Measurements from ENCODE around the gene ARHGAP29.

ARHGAP29 gene, protein sequence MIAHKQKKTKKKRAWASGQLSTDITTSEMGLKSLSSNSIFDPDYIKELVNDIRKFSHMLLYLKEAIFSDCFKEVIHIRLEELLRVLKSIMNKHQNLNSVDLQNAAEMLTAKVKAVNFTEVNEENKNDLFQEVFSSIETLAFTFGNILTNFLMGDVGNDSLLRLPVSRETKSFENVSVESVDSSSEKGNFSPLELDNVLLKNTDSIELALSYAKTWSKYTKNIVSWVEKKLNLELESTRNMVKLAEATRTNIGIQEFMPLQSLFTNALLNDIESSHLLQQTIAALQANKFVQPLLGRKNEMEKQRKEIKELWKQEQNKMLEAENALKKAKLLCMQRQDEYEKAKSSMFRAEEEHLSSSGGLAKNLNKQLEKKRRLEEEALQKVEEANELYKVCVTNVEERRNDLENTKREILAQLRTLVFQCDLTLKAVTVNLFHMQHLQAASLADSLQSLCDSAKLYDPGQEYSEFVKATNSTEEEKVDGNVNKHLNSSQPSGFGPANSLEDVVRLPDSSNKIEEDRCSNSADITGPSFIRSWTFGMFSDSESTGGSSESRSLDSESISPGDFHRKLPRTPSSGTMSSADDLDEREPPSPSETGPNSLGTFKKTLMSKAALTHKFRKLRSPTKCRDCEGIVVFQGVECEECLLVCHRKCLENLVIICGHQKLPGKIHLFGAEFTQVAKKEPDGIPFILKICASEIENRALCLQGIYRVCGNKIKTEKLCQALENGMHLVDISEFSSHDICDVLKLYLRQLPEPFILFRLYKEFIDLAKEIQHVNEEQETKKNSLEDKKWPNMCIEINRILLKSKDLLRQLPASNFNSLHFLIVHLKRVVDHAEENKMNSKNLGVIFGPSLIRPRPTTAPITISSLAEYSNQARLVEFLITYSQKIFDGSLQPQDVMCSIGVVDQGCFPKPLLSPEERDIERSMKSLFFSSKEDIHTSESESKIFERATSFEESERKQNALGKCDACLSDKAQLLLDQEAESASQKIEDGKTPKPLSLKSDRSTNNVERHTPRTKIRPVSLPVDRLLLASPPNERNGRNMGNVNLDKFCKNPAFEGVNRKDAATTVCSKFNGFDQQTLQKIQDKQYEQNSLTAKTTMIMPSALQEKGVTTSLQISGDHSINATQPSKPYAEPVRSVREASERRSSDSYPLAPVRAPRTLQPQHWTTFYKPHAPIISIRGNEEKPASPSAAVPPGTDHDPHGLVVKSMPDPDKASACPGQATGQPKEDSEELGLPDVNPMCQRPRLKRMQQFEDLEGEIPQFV

DNA sequence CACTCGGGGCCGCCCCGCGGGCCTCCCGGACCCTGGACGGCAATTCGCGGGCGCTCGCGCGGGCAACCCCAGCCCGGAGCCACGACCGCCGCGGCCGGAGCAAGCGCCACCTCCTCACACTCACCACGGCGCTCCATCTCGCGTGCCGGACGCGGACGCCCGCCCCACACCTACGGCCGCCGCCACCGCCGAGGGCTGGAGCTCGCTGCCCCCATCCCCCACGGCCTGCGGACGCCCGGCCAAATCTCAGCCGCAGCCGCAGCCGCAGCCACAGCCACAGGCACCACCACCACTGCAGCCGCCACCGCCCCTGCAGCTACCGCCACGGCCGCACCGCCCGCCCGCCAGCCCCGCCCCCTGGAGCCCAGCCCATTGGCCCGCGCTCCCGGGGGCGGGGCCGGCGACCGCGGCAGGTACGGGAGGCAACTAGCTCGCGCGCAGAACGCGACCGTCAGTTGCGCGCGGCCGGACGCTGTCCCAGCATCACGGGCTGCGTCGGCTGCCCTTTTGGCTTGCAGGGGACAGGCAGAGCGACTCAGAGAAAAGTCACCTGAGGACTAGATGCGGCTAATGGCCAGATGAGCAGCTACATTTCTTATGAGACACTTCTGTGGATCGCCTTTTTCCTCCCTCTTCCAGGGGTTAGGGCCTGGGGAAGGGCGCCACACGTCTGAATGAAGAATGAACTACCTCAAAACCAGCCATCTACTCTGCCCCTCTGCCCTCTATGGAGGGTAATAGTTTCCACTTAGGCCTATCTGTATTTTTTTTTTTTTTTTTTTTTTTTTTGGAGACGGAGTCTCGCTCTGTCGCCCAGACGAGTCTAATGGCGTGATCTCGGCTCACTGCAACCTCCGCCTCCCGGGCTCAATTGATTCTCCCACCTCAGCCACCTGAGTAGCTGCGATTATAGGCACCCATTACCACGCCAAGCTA lies at the start of gene ARHGAP29:
ARHGAP29 (minus strand) TSS at position 294 of the 936 bp plus-strand sequence. CDS start 5,973 bp downstream, outside the sequence.
- no peak for DNase-seq (ENCODE audit: low read depth)

- DNase-seq (ENCODE audit: low read depth), result no peak
Observed at GRCh38 chr1:94286864-94287437, 49.6 kb upstream of the ARHGAP29 start.

GRCh38 chr1:94285031-94285654 lies 47.8 kb upstream of the ARHGAP29 start:
- no peak for DNase-seq (ENCODE audit: low read depth)

GRCh38 chr1:94284476-94284875 lies 47.1 kb upstream of the ARHGAP29 start:
- no peak for DNase-seq (ENCODE audit: low read depth)

DNA sequence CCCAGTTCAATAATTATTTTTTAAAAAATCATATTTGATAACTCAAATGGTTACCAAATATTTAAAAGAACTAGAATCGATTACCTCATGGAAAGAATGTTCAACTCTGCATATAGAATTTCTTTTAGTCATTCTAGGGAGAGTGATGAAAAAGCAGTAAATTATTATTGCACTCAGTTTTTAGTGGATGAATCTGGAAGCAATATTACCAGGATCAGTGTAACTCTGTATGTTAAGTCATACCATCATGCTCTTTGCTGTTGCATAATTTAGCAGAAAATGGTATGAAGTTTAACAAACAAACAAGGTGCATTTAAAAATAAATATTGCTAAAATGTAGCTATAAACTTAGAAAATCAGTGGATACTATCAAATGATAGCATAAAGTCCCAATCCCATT lies 46.1 kb upstream of the ARHGAP29 start:
- DNase-seq (ENCODE audit: low read depth), result no peak

DNA sequence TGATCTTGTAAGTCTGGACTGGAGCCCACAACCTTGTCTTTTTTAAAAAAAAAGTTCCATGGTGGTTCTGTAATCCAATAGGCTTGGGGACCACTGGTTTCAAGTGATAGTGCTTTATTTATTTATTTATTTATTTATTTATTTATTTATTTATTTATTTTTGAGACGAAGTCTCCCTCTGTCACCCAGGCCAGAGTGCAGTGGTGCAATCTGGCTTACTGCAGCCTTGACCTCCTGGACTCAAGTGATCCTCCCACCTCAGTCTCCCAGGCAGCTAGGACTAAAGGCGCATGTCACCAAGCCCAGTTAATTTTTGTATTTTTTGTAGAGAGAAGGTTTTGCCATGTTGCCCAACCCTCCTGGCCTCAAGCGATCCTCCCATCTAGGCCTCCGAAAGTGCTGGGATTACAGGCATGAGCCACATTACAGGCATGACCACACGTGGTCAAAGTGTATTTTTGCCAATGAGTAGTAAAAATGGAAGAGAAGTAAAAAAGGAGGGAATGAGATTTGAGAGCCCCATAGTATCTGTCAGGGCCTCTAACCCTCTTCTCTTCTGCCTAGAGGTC lies 44.8 kb upstream of the ARHGAP29 start:
- DNase-seq (ENCODE audit: low read depth), result no peak

DNA sequence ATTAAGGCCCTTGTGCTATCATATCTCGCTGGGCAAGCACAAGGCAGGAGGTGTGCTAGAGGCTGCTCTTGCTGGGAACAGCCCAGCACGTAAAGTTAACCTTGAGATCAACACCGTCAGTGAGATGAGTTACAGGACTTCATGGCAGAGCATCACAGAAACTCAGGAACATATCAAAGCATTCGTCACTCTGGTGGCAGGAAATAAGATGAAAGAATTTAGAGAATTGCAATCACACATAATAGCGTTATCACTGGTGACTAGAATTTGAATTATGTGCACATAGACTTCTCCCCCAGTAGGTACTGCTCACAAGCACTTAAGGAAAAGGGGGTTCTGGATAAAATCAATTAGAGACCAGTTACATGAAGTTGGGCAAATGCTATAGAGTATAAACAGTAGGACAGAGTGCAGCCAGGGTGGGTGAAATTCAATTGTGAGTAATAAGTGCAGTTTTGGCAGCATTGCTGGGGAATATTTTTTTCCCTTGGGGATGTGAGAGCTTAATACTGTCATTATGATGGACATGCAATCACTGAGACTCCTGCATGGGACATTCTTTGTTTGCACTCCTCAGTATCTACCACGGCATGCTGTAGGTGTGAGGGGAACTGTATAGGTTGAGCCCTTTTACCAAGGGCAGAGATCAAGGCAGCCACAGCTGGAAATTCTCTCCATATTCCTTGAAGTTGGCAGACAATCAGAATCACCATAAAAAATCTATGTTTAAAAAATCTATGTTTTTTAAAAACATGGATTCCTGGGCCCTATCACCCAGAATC lies 44.2 kb upstream of the ARHGAP29 start:
- DNase-seq (ENCODE audit: low read depth), result no peak

DNA sequence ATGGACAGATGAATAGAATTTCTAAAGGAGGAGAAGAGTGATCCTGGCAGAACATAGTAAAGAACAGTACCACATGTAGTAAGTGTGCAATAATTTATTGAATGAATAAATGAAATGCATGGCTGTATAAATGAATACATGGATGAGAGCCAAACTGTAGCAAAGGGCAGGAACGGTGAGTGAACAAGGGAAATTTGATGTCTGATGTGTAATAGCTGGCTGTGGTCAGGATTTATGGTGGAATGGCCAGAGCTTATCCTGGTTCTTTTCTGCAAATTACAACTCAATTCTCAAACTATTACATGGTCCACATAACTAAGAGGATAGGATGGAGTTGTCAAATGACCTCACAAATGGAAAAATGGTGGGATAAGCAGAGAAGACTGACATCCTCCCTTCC lies 43.2 kb upstream of the ARHGAP29 start:
- no peak for DNase-seq (ENCODE audit: low read depth)

- no peak for DNase-seq (ENCODE audit: low read depth)
Observed at GRCh38 chr1:94279462-94279861, 42.1 kb upstream of the ARHGAP29 start.

GRCh38 chr1:94279038-94279437 lies 41.7 kb upstream of the ARHGAP29 start:
- no peak for DNase-seq (ENCODE audit: low read depth)

- no peak for DNase-seq (ENCODE audit: low read depth)
Observed at GRCh38 chr1:94276988-94277434, 39.6 kb upstream of the ARHGAP29 start.

GRCh38 chr1:94275083-94275482 lies 37.7 kb upstream of the ARHGAP29 start:
- DNase-seq (ENCODE audit: low read depth), result no peak

- no peak for DNase-seq (ENCODE audit: low read depth)
Observed at GRCh38 chr1:94274561-94274960, 37.2 kb upstream of the ARHGAP29 start.

DNA sequence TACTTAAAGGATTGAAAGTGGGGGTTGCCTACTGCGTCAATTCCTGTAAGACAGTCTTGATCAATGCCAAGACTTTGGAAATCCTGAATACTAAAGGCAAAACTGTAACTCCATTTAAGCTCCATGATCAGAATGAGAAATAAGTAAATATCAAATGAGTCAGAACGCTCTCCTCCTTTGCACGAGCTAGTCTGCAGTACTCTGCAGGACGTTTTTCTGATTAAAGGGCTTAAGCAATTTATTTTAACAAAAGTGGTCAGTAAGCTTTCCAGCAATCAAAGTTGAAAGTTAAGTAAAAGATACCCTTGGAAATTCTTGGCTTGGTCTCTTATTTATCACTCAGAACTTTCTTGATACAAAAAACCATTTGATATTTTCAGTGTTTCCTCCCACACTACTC lies 35.7 kb upstream of the ARHGAP29 start:
- DNase-seq (ENCODE audit: low read depth), result no peak

DNA sequence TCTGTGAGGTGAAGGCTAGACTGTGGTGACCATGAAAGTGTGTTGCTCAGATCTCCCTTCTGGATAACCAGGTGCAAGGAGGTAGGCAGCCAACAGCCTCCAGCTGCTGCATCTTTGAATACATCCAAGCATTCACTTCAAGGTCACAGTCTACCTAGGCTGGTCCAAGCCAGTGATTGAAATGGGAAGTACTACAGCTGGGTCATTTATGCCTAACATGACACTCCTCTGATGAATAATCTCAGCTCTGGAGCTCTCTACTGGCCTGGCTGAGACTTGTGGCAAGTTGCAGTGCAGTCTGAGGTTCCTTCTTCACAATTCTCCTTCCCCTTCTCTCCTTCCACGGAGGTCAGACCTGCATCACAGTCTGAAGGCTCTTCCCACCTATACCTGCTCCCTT lies 35.0 kb upstream of the ARHGAP29 start:
- no peak for DNase-seq (ENCODE audit: low read depth)

- DNase-seq (ENCODE audit: low read depth), result no peak
Observed at GRCh38 chr1:94271373-94271772, 34.0 kb upstream of the ARHGAP29 start.

GRCh38 chr1:94270801-94271203 lies 33.4 kb upstream of the ARHGAP29 start:
- peak; percentile 83 for DNase-seq (ENCODE audit: low read depth)

DNA sequence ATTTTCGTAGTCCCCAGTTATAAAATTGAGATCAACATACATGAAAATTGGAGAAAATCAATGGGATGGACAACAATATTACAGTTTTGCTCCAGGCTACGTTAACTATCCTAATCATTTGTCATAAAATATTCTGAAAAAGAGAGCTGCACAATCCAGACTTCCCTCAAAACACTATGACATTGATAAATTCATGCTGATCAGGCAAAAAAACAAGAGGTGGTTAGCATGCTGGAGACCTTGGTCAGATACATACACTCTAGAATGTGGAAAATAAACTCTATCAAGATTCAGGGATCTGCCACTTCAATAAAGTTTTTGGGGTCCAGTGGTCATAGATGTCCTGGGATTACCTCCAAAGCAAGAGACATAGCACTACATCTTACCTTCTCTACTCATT lies 32.5 kb upstream of the ARHGAP29 start:
- DNase-seq (ENCODE audit: low read depth), result no peak

DNA sequence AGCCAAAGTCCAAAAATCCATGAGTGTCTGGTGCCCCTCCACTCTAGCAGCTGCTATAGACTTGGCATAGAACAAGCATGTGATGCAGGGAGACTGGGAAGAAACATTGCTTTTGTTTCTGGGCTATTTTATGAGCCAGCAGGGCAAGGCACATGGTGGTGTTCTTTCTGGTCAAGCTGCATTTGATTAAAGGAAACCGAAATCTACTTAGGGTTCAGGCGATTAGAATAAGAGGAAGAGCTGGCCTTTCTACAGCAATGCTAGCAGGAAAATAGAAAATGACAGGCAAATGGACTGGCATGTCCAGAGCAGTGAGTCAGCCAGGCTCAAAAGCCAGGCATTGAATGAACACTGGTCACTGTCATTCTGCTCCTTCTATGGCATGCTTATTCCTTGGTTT lies 28.5 kb upstream of the ARHGAP29 start:
- DNase-seq (ENCODE audit: low read depth), result no peak
